Glutamatergic neuron (in vitro differentiated cells): ENCODE measurements around the gene KLHL2. TPM values are rescaled to one million over a fixed set of nuclear protein-coding genes. Genes with fewer than 3 reads are reported as not detected.
"Not testable (repeated sequence)": the region's sequence is repeated elsewhere in the genome, so short reads cannot be mapped to it uniquely, and the experiment has no call there.

ENCODE experiments used
- DNase-seq: peaks from one replicate; pipeline ENCODE4 v3.0.0; 2022
- H3K27ac Mint-ChIP-seq: one replicate; pipeline ENCODE4 v1.8.0; 2020; ENCODE audit warnings: mild to moderate bottlenecking, mixed read lengths, inconsistent platforms; ENCODE audit not compliant: unreplicated experiment
- H3K27me3 Mint-ChIP-seq: one replicate; pipeline ENCODE4 v1.8.0; 2020; ENCODE audit warnings: mild to moderate bottlenecking, moderate library complexity, mixed read lengths, inconsistent platforms; ENCODE audit not compliant: unreplicated experiment
- H3K36me3 Mint-ChIP-seq: one replicate; pipeline ENCODE4 v1.8.0; 2020; ENCODE audit warnings: mild to moderate bottlenecking, mixed read lengths, inconsistent platforms; ENCODE audit not compliant: unreplicated experiment
- H3K4me1 Mint-ChIP-seq: one replicate; pipeline ENCODE4 v1.8.0; 2020; ENCODE audit warnings: mild to moderate bottlenecking, low read depth, mixed read lengths, inconsistent platforms; ENCODE audit not compliant: unreplicated experiment
- H3K4me3 Mint-ChIP-seq: one replicate; pipeline ENCODE4 v1.8.0; 2020; ENCODE audit warnings: mild to moderate bottlenecking, mixed read lengths, inconsistent platforms; ENCODE audit not compliant: unreplicated experiment
- H3K9me3 Mint-ChIP-seq: one replicate; pipeline ENCODE4 v1.8.0; 2020; ENCODE audit warnings: mild to moderate bottlenecking, moderate library complexity, mixed read lengths, inconsistent platforms; ENCODE audit not compliant: unreplicated experiment
- CTCF ChIP-seq: fragments of 200-600 bp; sonication (generic); IDR thresholded peaks from one replicate; pipeline ENCODE4 v1.5.0; 2021; ENCODE audit not compliant: partially characterized antibody, unreplicated experiment
- total RNA-seq: library from RNA; stranded (reverse); fragmentation: NEBNext Ultra II Directional; extraction: Animal tissue kit (Norgen Biotek cat#: 25700); gene quantifications from one replicate; pipeline ENCODE4 v1.2.1, GENCODE V29; 2021; ENCODE audit not compliant: unreplicated experiment

KLHL2 gene
- total RNA-seq, 1 donor from 2014 or later: 19.7 TPM

GRCh38 chr4:165336743-165337142 lies 129.4 kb downstream of the KLHL2 start:
- no peak for TF ChIP-seq CTCF
- Mint-ChIP-seq H3K27ac (no peak overlapping the region), H3K4me1 (peaks cover 18% of the 10 kb centered on the region), H3K9me3 (no peaks in the 10 kb centered on the region), H3K27me3 (peaks cover 2% of the 10 kb centered on the region), H3K36me3 (no peaks in the 10 kb centered on the region), H3K4me3 (no peak overlapping the region)
- no peak for DNase-seq

GRCh38 chr4:165342340-165342739 lies 135.0 kb downstream of the KLHL2 start:
- not testable (repeated sequence) for H3K36me3 Mint-ChIP-seq, H3K4me3 Mint-ChIP-seq, H3K27me3 Mint-ChIP-seq, H3K9me3 Mint-ChIP-seq, H3K27ac Mint-ChIP-seq, H3K4me1 Mint-ChIP-seq, DNase-seq

- Mint-ChIP-seq H3K36me3 (no peaks in the 10 kb centered on the region), H3K9me3 (no peaks in the 10 kb centered on the region), H3K27me3 (no peaks in the 10 kb centered on the region), H3K27ac (no peak overlapping the region), H3K4me3 (no peak overlapping the region), H3K4me1 (no peaks in the 10 kb centered on the region)
- DNase-seq: no peak
- TF ChIP-seq CTCF: no peak
Measured at GRCh38 chr4:165343353-165344191, 136.2 kb downstream of the KLHL2 start.

GRCh38 chr4:165345666-165346417 lies 138.5 kb downstream of the KLHL2 start:
- no peak for DNase-seq
- TF ChIP-seq CTCF: no peak
- Mint-ChIP-seq H3K9me3 (no peaks in the 10 kb centered on the region), H3K27ac (no peak overlapping the region), H3K36me3 (no peaks in the 10 kb centered on the region), H3K27me3 (no peaks in the 10 kb centered on the region), H3K4me3 (no peak overlapping the region), H3K4me1 (no peaks in the 10 kb centered on the region)

- H3K4me1 Mint-ChIP-seq: peaks cover 1% of the 10 kb centered on the region
- H3K4me3 Mint-ChIP-seq: no peak overlapping the region
- H3K36me3 Mint-ChIP-seq: no peaks in the 10 kb centered on the region
- H3K27me3 Mint-ChIP-seq: no peaks in the 10 kb centered on the region
- no peaks in the 10 kb centered on the region for H3K9me3 Mint-ChIP-seq
- DNase-seq: no peak
- no peak for TF ChIP-seq CTCF
- H3K27ac Mint-ChIP-seq: no peak overlapping the region
Measured at GRCh38 chr4:165347647-165348569, 140.5 kb downstream of the KLHL2 start.
